ENCODE results near the gene TRIM24.
A peak's percentile ranks its signal among the peaks of the same experiment; 100 is the strongest.

The TRIM24 gene

DNA sequence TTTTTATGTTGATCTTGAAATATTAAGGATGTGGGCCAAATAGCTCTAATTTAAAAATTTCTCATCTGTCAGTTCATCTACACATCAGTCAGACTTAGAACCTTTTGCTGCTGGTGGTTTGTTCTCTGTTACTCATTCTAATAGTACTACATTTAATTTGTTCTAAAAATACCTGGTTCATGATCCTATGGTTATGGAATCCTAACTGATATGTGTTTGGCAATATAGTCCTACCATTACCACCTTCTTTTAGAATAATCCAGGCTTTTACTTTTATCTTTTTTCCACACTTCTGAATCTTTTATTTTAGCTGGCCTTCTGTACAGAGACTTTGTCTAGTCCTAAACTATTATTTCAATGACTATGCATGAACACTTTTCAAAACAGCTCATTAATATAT, 124.2 kb downstream of the TRIM24 start:
- no peak for DNase-seq

DNA sequence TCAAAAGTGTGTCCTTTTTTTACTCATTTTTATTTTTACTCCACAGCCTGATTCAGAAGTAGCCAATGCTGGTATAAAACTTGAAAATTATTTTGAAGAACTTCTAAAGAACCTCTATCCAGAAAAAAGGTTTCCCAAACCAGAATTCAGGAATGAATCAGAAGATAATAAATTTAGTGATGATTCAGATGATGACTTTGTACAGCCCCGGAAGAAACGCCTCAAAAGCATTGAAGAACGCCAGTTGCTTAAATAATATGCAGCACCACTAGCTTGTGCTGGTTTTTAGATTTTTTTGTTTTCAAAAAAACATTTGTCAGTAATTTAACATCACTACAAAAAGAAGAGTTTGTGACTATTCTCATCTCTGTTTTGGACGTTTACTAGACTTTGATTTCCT, 124.6 kb downstream of the TRIM24 start:
- no peak for DNase-seq

DNA sequence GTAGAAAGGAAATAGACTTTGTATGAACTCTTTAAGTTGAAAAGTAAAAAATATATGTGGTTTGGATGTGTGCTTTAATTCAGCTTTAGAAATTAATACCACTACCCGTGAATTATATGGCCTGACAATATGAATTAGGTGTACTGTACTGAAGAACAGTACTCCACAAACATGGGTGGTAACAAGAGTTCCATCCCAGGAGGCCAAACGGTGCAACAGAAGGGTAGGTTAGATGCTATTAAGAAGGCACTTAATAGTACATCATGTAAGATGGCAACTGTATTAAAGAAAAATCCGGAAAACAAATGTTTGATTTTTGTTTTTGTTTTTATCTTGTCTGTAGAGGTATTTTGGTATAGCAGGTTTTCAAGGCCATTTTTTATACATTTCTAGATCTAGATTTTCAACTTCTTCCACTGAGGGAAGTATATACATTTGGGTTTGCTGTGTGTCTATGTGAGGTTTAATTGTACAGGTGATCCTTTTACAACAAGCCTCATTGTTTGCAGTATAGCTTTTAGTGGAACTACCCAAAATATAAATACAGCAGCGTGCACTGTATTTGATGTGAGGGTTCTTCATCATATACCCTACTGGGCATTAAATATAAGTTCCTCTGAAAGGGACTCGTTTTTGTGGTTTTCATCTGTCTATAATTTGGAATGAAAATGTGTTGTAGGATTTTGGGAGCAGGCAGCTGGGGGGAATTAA, 125.4 kb downstream of the TRIM24 start:
- no peak for DNase-seq

GRCh38 chr7:138587485-138587884, 127.4 kb downstream of the TRIM24 start:
- DNase-seq, result no peak

DNA sequence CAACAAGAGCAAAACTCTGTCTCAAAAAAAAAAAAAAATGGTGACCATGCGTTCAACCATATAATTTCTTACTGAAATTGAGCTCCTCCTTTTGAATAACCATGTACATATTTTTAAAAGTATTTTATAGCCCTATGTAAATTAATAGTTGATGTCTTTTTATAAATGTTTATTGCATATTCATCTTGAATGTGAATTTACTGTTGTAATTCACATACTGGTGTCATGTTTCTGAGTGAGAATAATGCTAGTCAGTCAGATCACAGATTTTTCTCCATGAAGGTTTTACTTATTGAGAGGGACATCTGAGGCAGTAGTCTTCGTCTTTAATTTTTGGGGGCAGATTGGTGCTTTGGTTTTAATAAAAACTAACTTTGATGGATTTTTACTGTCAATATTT, 128.9 kb downstream of the TRIM24 start:
- no peak for DNase-seq

DNA sequence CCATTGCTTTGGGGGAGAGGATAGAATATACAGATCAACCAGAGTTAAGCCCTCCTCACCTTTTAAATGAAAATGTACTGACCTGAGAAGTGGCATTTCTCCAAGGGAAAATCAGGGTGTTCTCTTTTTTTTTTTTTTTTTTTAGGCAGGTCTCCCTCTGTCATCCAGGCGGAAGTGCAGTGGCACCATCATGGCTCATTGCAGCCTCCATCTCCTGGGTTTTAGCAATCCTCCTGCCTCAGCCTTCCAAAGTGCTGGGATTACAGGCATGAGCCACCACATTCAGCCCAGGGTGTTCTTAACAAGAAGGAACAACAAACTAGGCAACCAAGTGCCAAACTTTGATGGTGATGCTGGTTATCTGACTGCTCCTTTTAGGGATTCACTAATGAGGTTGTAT, 130.1 kb downstream of the TRIM24 start:
- DNase-seq, result no peak

- DNase-seq, result no peak
Measured at GRCh38 chr7:138595454-138595853, 135.4 kb downstream of the TRIM24 start.

- no peak for DNase-seq
Measured at GRCh38 chr7:138602451-138602850, 142.4 kb downstream of the TRIM24 start.

GRCh38 chr7:138603549-138604318, 143.7 kb downstream of the TRIM24 start:
- DNase-seq, result no peak

DNA sequence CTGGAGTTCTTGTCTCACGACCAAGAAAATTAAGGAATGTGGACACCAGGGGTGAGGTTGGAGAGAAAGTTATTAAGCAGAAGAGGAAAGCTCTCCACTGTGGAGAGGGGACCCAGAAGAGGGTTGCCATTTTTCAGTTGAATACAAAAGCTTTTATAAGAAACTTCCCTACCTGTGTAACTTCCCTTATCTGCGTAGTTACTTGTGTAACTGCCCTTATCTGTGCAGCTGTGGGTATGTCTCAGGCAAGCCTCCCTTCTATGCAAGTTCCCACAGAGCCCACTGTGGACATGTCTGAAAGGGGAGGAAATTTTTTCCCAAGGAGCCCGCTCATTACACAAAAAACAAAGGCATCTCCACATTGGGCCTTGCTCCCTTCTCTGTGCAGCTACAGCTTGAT, 146.2 kb downstream of the TRIM24 start:
- no peak for DNase-seq

DNA sequence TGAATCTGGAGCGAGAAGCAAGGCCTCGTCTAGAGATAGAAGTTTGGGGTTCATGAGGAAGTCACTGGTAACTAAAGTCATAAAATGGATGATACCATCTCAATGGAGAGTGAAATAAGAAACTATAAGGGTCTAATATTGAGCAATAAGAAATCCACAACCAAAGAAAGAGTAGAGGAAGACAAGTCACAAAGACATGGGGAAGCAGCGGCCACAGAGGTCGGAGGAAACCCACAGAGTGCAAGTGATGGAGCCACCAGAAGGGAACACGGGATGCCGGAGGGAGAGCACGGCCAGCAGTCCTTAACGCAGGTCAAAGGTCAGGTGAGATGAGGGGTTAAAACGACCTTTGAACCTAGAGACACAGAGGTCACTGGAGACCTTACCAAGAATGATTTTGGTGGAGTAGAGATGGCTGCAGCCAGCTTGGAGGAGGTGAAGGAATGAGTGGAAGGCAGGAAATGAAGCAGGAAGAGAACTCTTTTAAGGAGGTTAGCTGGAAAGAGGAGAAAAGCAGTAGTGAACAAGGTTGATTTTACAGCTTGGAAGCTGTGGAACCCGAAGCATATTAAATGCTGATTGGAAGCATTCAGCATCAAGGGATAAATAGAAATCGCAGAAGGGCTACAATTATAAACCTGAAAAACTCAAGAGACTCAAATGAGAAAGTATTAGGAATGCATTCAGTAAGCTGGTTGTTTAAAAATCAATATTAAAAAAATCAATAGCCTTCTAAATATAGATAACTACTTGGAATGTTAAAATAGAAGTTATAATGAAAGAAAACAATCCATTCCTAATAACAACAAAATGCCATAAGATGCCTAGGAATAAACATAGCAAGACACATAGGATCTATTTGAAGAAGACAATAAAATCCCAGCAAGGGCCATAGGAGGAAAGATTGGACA, 147.4 kb downstream of the TRIM24 start:
- DNase-seq, result no peak

- peak; percentile 3 for DNase-seq
Measured at GRCh38 chr7:138608275-138608674, 148.2 kb downstream of the TRIM24 start.

DNA sequence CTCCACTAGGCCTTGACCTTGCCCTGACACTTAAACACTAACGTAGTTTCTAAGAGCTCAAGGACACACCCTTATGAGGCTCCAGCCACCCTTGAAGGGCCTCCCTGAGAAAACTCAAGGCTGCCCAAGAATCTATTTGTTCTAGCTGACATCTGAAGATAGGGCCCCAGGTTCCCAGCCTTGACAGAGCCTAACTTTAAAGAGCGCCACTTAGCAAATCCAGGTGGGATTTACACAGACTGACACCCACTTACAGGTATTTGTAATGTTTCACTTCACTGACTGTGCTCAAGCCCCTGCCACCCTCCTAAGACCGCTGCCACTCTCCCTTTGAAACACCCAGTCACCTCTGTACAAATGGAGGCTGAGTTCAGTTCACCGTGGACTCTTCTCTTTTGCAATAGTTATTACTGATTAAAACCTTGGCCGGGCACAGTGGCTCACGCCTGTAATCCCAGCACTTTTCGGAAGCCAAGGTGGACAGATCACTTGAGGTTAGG, 150.7 kb downstream of the TRIM24 start:
- DNase-seq, result no peak

DNA sequence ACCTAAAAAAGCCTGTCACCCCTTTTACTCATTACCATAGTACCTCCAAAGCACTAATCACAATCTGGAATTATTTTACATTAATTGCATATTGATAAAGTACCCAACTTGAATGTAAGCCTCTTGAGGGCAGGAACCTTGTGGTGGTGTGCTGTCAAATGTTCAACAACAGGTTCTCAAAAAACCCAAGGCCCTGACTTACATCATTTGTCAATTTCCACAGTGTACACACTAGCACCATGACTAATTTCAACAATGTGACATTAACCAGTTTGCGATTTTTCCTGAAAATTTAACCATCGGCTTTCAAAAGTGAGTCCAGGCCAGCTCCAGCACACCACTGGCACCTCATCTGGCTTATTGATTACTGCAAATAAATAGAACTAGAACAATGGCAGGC, 153.6 kb downstream of the TRIM24 start:
- no peak for DNase-seq

GRCh38 chr7:138616085-138616484, 156.0 kb downstream of the TRIM24 start:
- no peak for DNase-seq

DNA sequence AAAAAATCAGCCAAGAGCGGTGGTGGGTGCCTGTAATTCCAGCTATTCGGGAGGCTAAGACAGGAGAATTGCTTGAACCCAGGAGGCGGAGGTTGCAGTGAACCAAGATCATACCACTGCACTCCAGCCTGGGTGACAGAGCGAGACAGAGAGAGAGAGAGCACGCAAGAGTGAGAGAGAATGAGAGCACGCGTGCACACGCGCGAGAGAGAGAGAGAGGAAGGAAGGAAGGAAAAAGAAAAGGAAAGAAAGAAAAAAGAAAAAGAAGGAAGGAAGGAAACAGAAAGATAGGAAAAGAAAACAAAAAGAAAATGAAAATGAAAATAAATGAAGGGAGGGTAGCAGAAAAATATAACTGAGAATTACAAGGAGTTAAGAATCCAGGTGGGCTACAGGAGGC, 158.4 kb downstream of the TRIM24 start:
- DNase-seq, result no peak

DNA sequence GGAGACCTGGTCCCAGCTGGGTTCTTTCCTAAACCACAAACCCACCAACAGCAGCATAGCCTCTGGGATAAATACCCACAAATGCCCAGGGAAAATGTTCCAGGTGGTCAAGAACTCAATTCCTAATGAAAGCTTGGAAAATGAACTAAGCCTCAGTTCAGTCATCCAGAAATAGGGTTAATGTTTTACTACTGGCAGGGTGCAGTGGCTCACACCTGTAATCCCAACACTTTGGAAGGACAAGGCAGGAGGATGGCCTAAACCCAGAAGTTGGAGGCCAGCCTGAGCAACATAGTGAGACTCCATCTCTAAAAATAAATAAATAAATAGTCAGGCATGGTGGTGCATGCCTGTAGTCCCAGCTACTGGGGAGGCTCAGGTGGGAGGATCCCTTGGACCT, 158.9 kb downstream of the TRIM24 start:
- no peak for DNase-seq

GRCh38 chr7:138622841-138623240, 162.8 kb downstream of the TRIM24 start:
- no peak for DNase-seq

DNA sequence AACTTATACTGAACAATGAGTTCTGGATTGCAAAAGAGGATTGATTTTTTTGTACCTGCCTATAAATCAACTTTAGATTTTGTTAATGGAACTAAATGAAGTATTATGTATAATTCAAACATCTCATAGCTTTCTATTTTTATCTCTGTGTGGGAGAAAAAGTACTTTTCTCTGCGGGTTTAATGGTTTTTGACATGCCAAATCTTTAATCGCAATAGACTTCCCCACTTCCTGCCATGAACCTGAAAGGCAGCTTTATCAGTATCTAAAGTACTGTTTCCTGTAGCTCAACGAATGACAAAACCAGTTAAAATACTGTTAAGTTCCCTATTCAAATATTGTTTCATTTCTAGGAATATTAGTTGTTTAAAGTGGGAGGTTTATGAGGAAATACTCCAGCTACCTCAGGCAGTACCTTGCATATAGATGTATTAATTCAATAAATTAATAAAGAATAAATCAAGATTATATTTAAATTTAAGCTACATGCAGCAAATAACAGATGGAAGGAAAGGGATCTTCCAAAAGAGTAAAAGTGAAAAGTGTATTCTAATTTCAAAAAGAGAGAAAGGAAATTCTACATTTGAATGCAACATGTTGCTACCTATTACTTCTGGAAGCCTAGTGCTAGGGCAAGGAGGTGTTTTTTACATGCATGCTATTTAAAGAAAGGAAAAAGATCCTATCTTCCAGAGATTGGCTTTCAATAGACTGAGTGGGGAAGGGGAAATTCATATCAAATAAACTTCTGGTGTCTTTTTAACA, 165.2 kb downstream of the TRIM24 start:
- no peak for DNase-seq

DNA sequence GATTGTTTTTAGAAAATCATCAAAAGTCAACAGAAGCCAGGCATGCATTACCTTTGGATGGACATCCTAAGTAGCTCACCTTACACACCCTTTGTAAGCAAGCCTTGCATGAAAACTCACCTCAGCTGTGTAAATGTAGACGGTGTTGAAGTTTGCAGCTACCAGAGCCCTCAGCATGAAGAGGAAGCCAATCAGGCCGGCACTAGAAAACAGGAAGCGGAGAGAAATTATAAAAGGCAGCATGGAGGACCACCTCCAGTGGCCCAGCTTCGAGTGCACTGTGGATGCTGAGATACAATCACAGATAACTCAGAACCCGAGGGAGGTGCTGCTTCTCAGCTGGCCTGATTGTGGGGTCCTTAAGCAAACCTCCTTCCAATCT, 165.8 kb downstream of the TRIM24 start:
- DNase-seq, result no peak

DNA sequence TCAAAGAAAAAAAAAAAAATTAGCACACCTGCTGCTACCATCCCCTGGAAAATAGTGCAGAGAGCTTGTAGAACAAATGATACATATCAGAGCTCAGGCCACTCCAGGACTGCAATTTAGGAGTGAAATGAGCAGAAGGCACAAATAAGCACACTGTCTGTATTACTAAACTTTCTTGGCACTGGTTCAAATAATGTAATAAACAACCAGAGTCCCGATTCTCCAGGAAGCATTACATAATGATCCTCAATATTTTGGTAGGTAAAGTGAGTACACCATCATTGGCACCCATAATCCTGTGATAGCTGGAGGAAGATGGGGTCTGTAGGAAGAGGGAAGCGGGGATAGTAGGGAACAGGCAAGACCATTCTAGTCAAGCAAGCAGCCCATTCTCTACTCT, 166.8 kb downstream of the TRIM24 start:
- no peak for DNase-seq

DNA sequence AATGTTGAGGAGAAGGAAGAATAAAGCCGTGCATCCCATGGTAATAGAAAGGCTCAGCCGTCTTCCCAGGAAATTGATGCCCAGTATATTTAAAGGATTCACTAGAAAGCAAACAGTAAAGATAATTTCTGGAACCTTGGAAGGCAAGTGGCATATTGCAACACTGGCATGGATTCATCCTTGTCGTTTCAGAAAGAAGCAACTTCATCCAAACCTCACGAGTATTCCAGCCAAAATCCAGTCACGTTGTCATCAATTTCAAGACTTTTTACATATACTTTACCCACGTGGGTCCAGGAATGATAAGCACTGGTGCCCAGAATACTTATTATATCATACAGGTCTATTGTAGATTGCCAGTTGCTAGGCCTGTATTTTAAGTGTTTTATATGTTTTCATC, 167.3 kb downstream of the TRIM24 start:
- no peak for DNase-seq
